PC-3 (cell line): ENCODE data around the gene LXN. TPM values are rescaled to one million over a fixed set of nuclear protein-coding genes. Genes with fewer than 3 reads are reported as not detected.
A peak's percentile ranks its signal among the peaks of the same experiment; 100 is the strongest.
"Not testable (repeated sequence)": the region's sequence is repeated elsewhere in the genome, so short reads cannot be mapped to it uniquely, and the experiment has no call there.

Experiments used
- ATAC-seq: fragments of 200-7000 bp; cut with Tn5 transposase; 2 replicates; pipeline ENCODE4 v1.9.1; 2020; ENCODE audit warnings: mild to moderate bottlenecking, moderate library complexity
- BruUV-seq: library from RNA; stranded (reverse); fragments of 400-500 nt; replicated peaks from 2 replicates; lab custom pipeline; 2021; lab: Mats Ljungman, UMichigan
- CTCF ChIA-PET: fragments of 300-600 bp; sonication (Branson Sonifier 250); formaldehyde crosslinking; loops from one replicate; lab custom pipeline; 2022; ENCODE audit warnings: antibody characterized with exemption; lab: Charles Lee
- POLR2A ChIA-PET: fragments of 300-600 bp; sonication (Branson Sonifier 250); formaldehyde crosslinking; loops from one replicate; lab custom pipeline; 2022; ENCODE audit warnings: antibody characterized with exemption; ENCODE audit not compliant: unreplicated experiment; lab: Charles Lee
- DNase-seq: peaks from one replicate; pipeline ENCODE4 v3.0.0-alpha.2; 2015
- H2AFZ ChIP-seq: fragments of 300-600 bp; sonication (generic); 2 replicates; pipeline ENCODE4 v1.6.0; 2016; ENCODE audit warnings: antibody characterized with exemption, low read length
- H3F3A ChIP-seq: fragments of 300-600 bp; sonication (generic); one replicate; pipeline ENCODE4 v1.6.0; 2017; ENCODE audit warnings: antibody characterized with exemption, low read length, control low read depth, mild to moderate bottlenecking; ENCODE audit not compliant: unreplicated experiment
- H3K27ac ChIP-seq: fragments of 300-600 bp; sonication (generic); 2 replicates; pipeline ENCODE4 v1.5.1; 2016; ENCODE audit warnings: mild to moderate bottlenecking, low read length
- H3K27me3 ChIP-seq: fragments of 300-600 bp; sonication (generic); 2 replicates; pipeline ENCODE4 v1.6.1; 2016; ENCODE audit warnings: low read length, mixed read lengths
- H3K36me3 ChIP-seq: fragments of 300-600 bp; sonication (generic); 2 replicates; pipeline ENCODE4 v1.6.1; 2016; ENCODE audit warnings: low read depth, mixed run types, low read length, mixed read lengths
- H3K4me1 ChIP-seq: fragments of 300-600 bp; sonication (generic); 2 replicates; pipeline ENCODE4 v1.5.1; 2016; ENCODE audit warnings: low read length; ENCODE audit not compliant: insufficient read depth
- H3K4me2 ChIP-seq: fragments of 300-600 bp; sonication (generic); 2 replicates; pipeline ENCODE4 v1.6.0; 2016; ENCODE audit warnings: low read length
- H3K4me3 ChIP-seq: fragments of 300-600 bp; sonication (generic); 2 replicates; pipeline ENCODE4 v1.5.1; 2016; ENCODE audit warnings: mild to moderate bottlenecking, low read length, mixed read lengths
- H3K79me2 ChIP-seq: fragments of 300-600 bp; sonication (generic); 2 replicates; pipeline ENCODE4 v1.6.1; 2017; ENCODE audit warnings: low read length, mixed read lengths
- H3K9ac ChIP-seq: fragments of 300-600 bp; sonication (generic); 2 replicates; pipeline ENCODE4 v1.6.0; 2016; ENCODE audit warnings: mild to moderate bottlenecking, low read length
- H3K9me2 ChIP-seq: fragments of 300-600 bp; sonication (generic); replicated peaks from 2 replicates; pipeline ENCODE4 v1.6.1; 2016; ENCODE audit warnings: mixed run types, low read length, mixed read lengths
- H3K9me3 ChIP-seq: fragments of 300-600 bp; sonication (generic); 2 replicates; pipeline ENCODE4 v1.6.1; 2016; ENCODE audit warnings: low read length, mixed read lengths
- H4K20me1 ChIP-seq: fragments of 300-600 bp; sonication (generic); 2 replicates; pipeline ENCODE4 v1.6.1; 2016; ENCODE audit warnings: low read length, mixed read lengths
- EZH2 ChIP-seq: fragments of 300-600 bp; sonication (generic); IDR thresholded peaks from one replicate; pipeline ENCODE4 v1.6.1; 2017; ENCODE audit warnings: antibody characterized with exemption, mild to moderate bottlenecking, low read length; ENCODE audit not compliant: unreplicated experiment
- EZH2phosphoT487 ChIP-seq: fragments of 300-600 bp; sonication (generic); IDR thresholded peaks from 2 replicates; pipeline ENCODE4 v1.6.1; 2018; ENCODE audit warnings: mild to moderate bottlenecking, antibody characterized with exemption, low read length, borderline replicate concordance
- intact Hi-C: fragments of 100-400 bp; cut with micrococcal nuclease; formaldehyde crosslinking; loops from 2 replicates; pipeline ENCODE4 v1.9.0; 2023
- total RNA-seq: library from RNA; depleted of rRNA; stranded (reverse); fragments of >200 nt; gene quantifications from 2 replicates; pipeline ENCODE4 v1.2.3, GENCODE V29; 2014
- TF ChIP-seq, protein P1 (sequence below): fragments of 300-600 bp; sonication (generic); conservative IDR thresholded peaks from 2 replicates; pipeline ENCODE4 v1.5.1; 2017; ENCODE audit warnings: antibody characterized with exemption, low read depth, mild to moderate bottlenecking, low read length

LXN gene
- total RNA-seq, 1 experiment from 2014 or later: 471 TPM

- ChIA-PET CTCF (no interaction called here), POLR2A (interaction anchor here (0.9 kb wide), 1 partner anchor 131 kb away, joined by 3 read pairs; the partner anchor contains the start of gene MLF1)
- TF ChIP-seq EZH2: no peak
- TF ChIP-seq, protein P1, sequence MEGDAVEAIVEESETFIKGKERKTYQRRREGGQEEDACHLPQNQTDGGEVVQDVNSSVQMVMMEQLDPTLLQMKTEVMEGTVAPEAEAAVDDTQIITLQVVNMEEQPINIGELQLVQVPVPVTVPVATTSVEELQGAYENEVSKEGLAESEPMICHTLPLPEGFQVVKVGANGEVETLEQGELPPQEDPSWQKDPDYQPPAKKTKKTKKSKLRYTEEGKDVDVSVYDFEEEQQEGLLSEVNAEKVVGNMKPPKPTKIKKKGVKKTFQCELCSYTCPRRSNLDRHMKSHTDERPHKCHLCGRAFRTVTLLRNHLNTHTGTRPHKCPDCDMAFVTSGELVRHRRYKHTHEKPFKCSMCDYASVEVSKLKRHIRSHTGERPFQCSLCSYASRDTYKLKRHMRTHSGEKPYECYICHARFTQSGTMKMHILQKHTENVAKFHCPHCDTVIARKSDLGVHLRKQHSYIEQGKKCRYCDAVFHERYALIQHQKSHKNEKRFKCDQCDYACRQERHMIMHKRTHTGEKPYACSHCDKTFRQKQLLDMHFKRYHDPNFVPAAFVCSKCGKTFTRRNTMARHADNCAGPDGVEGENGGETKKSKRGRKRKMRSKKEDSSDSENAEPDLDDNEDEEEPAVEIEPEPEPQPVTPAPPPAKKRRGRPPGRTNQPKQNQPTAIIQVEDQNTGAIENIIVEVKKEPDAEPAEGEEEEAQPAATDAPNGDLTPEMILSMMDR: no peak
- no peak for TF ChIP-seq EZH2phosphoT487
- H3K36me3 ChIP-seq: no peaks in the 10 kb centered on the region
- peak overlapping the region; percentile 77 for H3K9ac ChIP-seq
- H3F3A ChIP-seq: peaks cover 11% of the 10 kb centered on the region
- no peaks in the 10 kb centered on the region for H3K9me3 ChIP-seq
- no TSS peak for BruUV-seq
- peak overlapping the region; percentile 96 for H3K27ac ChIP-seq
- no peak overlapping the region for H3K4me3 ChIP-seq
- no peaks in the 10 kb centered on the region for H4K20me1 ChIP-seq
- no peaks in the 10 kb centered on the region for H3K27me3 ChIP-seq
- peaks cover 26% of the 10 kb centered on the region for H3K79me2 ChIP-seq
- peak overlapping the region; percentile 52 for H3K4me2 ChIP-seq
- H3K4me1 ChIP-seq: peaks cover 78% of the 10 kb centered on the region
- H2AFZ ChIP-seq: no peak overlapping the region
- no peaks in the 10 kb centered on the region for H3K9me2 ChIP-seq
- peak; percentile 44 for ATAC-seq
- DNase-seq: peak; percentile 62
- intact Hi-C loops: no loop called here
Observed at GRCh38 chr3:158701420-158702065, 29.1 kb upstream of the LXN start.

DNA sequence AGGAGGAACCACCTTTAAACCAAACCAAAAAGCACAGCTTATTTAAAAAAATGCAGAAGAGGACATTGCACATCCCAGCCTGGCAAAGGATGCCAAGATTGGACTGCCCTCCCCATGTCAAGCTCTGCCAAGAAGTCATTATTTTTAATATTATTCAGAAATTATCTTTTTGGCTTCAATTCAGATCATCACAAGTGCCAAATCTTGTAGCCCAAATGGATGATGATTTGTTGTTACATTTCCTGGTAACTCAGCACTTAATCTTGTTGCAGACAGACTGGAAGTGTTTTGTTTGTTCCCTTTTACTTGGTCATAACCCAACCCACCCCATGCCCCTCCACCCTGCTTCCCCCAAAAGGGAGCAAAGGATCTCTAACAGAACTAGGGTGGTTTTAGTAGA is 28.1 kb upstream of the LXN start:
- TF ChIP-seq EZH2 (no peak), EZH2phosphoT487 (no peak)
- TF ChIP-seq, protein P1: no peak
- no peak for ATAC-seq
- Histone ChIP-seq H3K27me3 (no peaks in the 10 kb centered on the region), H3K27ac (peak overlapping the region; percentile 96), H2AFZ (no peak overlapping the region), H4K20me1 (no peaks in the 10 kb centered on the region), H3K9ac (peak overlapping the region; percentile 74; the same call in 1 of the 2 replicates), H3F3A (peaks cover 11% of the 10 kb centered on the region), H3K79me2 (peaks cover 20% of the 10 kb centered on the region), H3K4me1 (peaks cover 71% of the 10 kb centered on the region), H3K9me2 (no peaks in the 10 kb centered on the region), H3K9me3 (no peaks in the 10 kb centered on the region), H3K4me3 (no peak overlapping the region), H3K36me3 (no peaks in the 10 kb centered on the region), H3K4me2 (peak overlapping the region; percentile 33)
- ChIA-PET CTCF (interaction anchor here (1.1 kb wide), 1 partner anchor 41 kb away, joined by 3 read pairs; no protein-coding TSS in a partner anchor), POLR2A (no interaction called here)
- DNase-seq: peak; percentile 53
- no TSS peak for BruUV-seq
- intact Hi-C loops: no loop called here

DNA sequence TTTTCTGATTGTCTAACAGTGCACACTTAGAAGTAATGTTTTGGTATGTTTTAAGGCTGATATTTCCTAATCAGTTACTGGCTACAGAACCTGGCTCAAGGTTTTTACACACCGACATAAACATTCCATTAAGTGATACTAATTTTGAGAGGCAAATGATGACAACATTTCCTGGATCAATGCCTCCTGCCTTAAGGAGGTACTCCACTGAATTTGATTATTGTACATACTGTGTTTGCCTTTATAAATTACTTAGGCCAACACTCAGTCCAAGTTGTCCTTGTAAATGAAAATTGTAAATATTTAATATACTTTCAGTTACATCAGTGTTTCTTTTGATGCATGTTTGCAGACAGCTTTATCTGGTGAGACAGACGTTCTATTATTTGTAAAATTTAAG is 24.2 kb upstream of the LXN start:
- no TSS peak for BruUV-seq
- no peak overlapping the region for H2AFZ ChIP-seq
- ChIA-PET CTCF (no interaction called here), POLR2A (no interaction called here)
- H3K27ac ChIP-seq: peak overlapping the region; percentile 45
- peak; percentile 74 for ATAC-seq
- peaks cover 32% of the 10 kb centered on the region for H3K4me1 ChIP-seq
- H3K79me2 ChIP-seq: peaks cover 4% of the 10 kb centered on the region; the same call in 1 of the 2 replicates
- no peak for TF ChIP-seq EZH2phosphoT487
- no peak for TF ChIP-seq EZH2
- TF ChIP-seq, protein P1: no peak
- no peaks in the 10 kb centered on the region for H3K27me3 ChIP-seq
- peaks cover 13% of the 10 kb centered on the region for H3K36me3 ChIP-seq
- no peaks in the 10 kb centered on the region for H3K9me2 ChIP-seq
- intact Hi-C loops: loop anchor here (1.0 kb wide), 1 partner anchor 27 kb away; no protein-coding TSS in a partner anchor
- H3K4me2 ChIP-seq: peak overlapping the region; percentile 41; the same call in 1 of the 2 replicates
- no peaks in the 10 kb centered on the region for H4K20me1 ChIP-seq
- peak; percentile 63 for DNase-seq
- H3F3A ChIP-seq: peaks cover 11% of the 10 kb centered on the region
- no peaks in the 10 kb centered on the region for H3K9me3 ChIP-seq
- H3K9ac ChIP-seq: 0 out of 2 replicates have a peak overlapping the region, but pooled peaks have one; percentile 16
- no peak overlapping the region for H3K4me3 ChIP-seq

GRCh38 chr3:158693866-158694456 is 21.5 kb upstream of the LXN start:
- H3K9ac ChIP-seq, CTCF ChIA-PET, H3K4me3 ChIP-seq, H3K27me3 ChIP-seq, H3K9me3 ChIP-seq, H3K27ac ChIP-seq, H3K9me2 ChIP-seq, H2AFZ ChIP-seq, H3K4me2 ChIP-seq, H3K79me2 ChIP-seq, ATAC-seq, H4K20me1 ChIP-seq, POLR2A ChIA-PET, H3F3A ChIP-seq, DNase-seq, BruUV-seq: not testable (repeated sequence)
- peaks cover 13% of the 10 kb centered on the region; the same call in 1 of the 2 replicates for H3K4me1 ChIP-seq
- intact Hi-C loops: loop anchor here (5.0 kb wide), 1 partner anchor 923 kb away; no protein-coding TSS in a partner anchor
- peaks cover 14% of the 10 kb centered on the region for H3K36me3 ChIP-seq
